Suprapubic skin (tissue), 4 donors: Measurements from ENCODE around the gene GALNT15. TPM values are rescaled to one million over a fixed set of nuclear protein-coding genes. Genes with fewer than 3 reads are reported as not detected.

Source experiments
- DNase-seq, 2 donors: peaks; one replicate each; pipeline ENCODE4 v3.0.0-alpha.2; 2019; ENCODE audit warnings: low spot score in 2 of 2
- H3K27ac ChIP-seq: fragments of 200-600 bp; sonication (generic); one replicate; pipeline ENCODE4 v1.5.1; 2019
- H3K27me3 ChIP-seq: fragments of 200-600 bp; sonication (generic); one replicate; pipeline ENCODE4 v1.5.1; 2019
- H3K36me3 ChIP-seq: fragments of 200-600 bp; sonication (generic); one replicate; pipeline ENCODE4 v1.5.1; 2019
- H3K4me1 ChIP-seq: fragments of 200-600 bp; sonication (generic); one replicate; pipeline ENCODE4 v1.5.1; 2019
- H3K4me3 ChIP-seq: fragments of 200-600 bp; sonication (generic); one replicate; pipeline ENCODE4 v1.5.1; 2019; ENCODE audit warnings: mild to moderate bottlenecking
- H3K9me3 ChIP-seq: fragments of 200-600 bp; sonication (generic); one replicate; pipeline ENCODE4 v1.5.1; 2019
- EP300 ChIP-seq: sonication (generic); formaldehyde crosslinking; IDR thresholded peaks from one replicate; pipeline ENCODE4 v1.6.1; 2017; ENCODE audit warnings: antibody characterized with exemption
- POLR2A ChIP-seq, 2 donors: fragments of 450-650 bp; IDR thresholded peaks; one replicate each; pipeline ENCODE4 v1.6.1; 2017; ENCODE audit warnings: antibody characterized with exemption in 2 of 2, mild to moderate bottlenecking in 2 of 2, moderate library complexity in 2 of 2
- POLR2AphosphoS5 ChIP-seq, 3 donors: sonication (generic); formaldehyde crosslinking; IDR thresholded peaks; one replicate each; pipeline ENCODE4 v1.6.1; 2017; ENCODE audit warnings: antibody characterized with exemption in 3 of 3
- WGBS: methylation state at CpG from one replicate; pipeline ENCODE4 v1.1.5; 2018; 5-methylcytosine and 5-hydroxymethylcytosine counted together
- total RNA-seq, 4 donors: library from RNA; depleted of rRNA; stranded (reverse); fragments of >200 nt; gene quantifications; one replicate each; pipeline ENCODE4 v1.1.0, GENCODE V29; 2016
- TF ChIP-seq, protein P1 (sequence below), 2 donors: fragments of 200-600 bp in 1 of 2; fragments of 450-650 bp in 1 of 2; sonication (generic) in 1 of 2; IDR thresholded peaks; one replicate each; pipeline ENCODE4 v1.5.1; 2016 to 2019; ENCODE audit warnings: antibody characterized with exemption in 2 of 2, mild to moderate bottlenecking in 1 of 2, moderate library complexity in 1 of 2

Gene GALNT15
- total RNA-seq, 4 donors from 2014 or later: 15.5 to 113 (median 49.1) TPM

- 55% methylated on average over 3 of the region's 3 CpGs for WGBS
- Histone ChIP-seq H3K4me3 (no peak overlapping the region), H3K4me1 (peaks cover 30% of the 10 kb centered on the region), H3K27ac (peak overlapping the region; percentile 45), H3K27me3 (no peaks in the 10 kb centered on the region), H3K36me3 (no peaks in the 10 kb centered on the region), H3K9me3 (no peaks in the 10 kb centered on the region)
- DNase-seq: no peak
- TF ChIP-seq POLR2AphosphoS5 (IDR thresholded peaks at IDR 0.05) (peak in 1 of 3 donors; percentile 75), POLR2A (IDR thresholded peaks at IDR 0.05) (no peak)
These were observed 41.6 kb upstream of the GALNT15 start for GRCh38 chr3:16132928-16133327.

DNA sequence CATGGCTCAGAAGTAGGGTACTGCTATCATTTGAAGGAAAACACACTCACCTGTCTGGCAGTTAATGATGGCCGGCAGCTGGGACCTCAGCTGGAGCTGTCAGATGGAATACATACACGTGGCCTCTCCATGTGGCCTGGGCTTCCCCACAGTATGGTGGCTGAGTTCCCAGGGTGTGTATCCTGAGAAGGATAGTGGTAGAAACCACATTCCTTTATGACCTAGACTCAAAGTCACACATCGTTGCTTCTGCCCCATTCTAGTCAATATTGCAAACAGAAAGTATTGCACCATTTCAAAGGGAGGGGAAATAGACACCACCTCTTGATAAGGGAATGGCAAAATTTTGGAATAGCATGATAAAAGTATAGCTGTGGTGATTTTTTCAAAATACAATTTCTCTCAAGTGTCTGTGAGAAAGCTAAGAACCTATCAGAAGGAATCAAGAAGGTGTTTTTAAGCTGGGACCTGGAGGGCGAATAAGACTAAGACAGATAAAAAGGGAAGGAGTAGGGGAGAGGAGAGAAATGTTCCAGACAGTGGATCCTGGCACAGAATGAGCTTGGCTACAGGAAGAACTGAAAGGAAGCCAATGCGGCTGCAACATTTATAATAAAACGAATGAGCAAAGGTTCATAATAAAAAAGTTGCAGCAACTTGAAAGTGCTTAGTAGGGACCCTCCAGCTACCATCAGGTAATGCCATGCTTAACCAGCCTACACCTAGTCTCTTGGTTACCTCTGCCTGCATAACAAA lies 40.1 kb upstream of the GALNT15 start:
- no peak for DNase-seq
- H3K27me3 ChIP-seq: no peaks in the 10 kb centered on the region
- WGBS: 77% methylated on average over 6 of the region's 6 CpGs
- no peaks in the 10 kb centered on the region for H3K36me3 ChIP-seq
- H3K27ac ChIP-seq: no peak overlapping the region
- H3K4me3 ChIP-seq: no peak overlapping the region
- peaks cover 30% of the 10 kb centered on the region for H3K4me1 ChIP-seq
- H3K9me3 ChIP-seq: no peaks in the 10 kb centered on the region
- TF ChIP-seq POLR2A (IDR thresholded peaks at IDR 0.05) (no peak), EP300 (no peak), POLR2AphosphoS5 (IDR thresholded peaks at IDR 0.05) (no peak)
- TF ChIP-seq, protein P1, sequence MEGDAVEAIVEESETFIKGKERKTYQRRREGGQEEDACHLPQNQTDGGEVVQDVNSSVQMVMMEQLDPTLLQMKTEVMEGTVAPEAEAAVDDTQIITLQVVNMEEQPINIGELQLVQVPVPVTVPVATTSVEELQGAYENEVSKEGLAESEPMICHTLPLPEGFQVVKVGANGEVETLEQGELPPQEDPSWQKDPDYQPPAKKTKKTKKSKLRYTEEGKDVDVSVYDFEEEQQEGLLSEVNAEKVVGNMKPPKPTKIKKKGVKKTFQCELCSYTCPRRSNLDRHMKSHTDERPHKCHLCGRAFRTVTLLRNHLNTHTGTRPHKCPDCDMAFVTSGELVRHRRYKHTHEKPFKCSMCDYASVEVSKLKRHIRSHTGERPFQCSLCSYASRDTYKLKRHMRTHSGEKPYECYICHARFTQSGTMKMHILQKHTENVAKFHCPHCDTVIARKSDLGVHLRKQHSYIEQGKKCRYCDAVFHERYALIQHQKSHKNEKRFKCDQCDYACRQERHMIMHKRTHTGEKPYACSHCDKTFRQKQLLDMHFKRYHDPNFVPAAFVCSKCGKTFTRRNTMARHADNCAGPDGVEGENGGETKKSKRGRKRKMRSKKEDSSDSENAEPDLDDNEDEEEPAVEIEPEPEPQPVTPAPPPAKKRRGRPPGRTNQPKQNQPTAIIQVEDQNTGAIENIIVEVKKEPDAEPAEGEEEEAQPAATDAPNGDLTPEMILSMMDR (IDR thresholded peaks at IDR 0.05): no peak

DNA sequence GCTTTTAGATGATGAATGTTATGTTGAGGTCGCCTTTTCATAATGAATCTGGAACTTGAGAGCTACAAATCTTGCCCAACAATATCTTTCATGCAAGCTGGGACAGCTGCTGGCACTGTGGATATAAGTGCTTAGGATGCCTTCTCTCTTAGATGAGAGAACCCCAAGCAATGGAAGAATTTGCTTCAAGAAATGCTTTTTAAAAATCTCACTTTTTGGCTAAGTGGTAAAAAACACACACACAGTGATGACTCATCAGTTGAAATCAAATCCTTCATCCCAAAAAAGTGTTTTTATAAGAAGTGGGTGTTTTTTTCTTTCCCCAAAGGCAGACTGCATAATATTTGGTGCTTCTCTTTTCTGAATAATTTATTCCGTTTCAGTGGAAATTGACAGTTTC lies 38.4 kb upstream of the GALNT15 start:
- Histone ChIP-seq H3K36me3 (no peaks in the 10 kb centered on the region), H3K4me3 (no peak overlapping the region), H3K27ac (peak overlapping the region; percentile 68), H3K27me3 (no peaks in the 10 kb centered on the region), H3K4me1 (peaks cover 29% of the 10 kb centered on the region), H3K9me3 (no peaks in the 10 kb centered on the region)
- no peak for TF ChIP-seq EP300
- peak in 1 of 3 donors; percentile 42 for TF ChIP-seq POLR2AphosphoS5 (IDR thresholded peaks at IDR 0.05)
- no peak for DNase-seq
- 25% methylated on average over 2 of the region's 2 CpGs for WGBS

DNA sequence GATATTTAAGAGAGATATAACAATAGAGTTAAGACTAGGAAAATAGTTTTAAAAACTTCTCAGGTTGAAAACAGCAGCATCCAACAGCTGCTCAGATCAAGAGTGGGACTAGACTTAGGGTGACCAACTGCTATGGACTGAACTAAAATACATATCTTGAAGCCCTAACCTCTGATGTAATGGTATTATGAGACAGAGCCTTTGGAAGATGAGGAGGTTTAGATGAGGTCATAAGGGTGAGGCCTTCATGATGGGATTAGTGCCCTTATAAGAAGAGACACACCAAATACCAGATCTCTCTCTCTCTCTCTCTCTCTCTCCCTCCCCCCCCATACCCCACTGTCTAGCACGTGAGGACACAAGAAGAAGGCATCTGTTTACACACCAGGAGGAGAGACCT lies 37.4 kb upstream of the GALNT15 start:
- TF ChIP-seq, protein P1 (IDR thresholded peaks at IDR 0.05): no peak
- TF ChIP-seq EP300 (no peak), POLR2A (IDR thresholded peaks at IDR 0.05) (no peak), POLR2AphosphoS5 (IDR thresholded peaks at IDR 0.05) (no peak)
- H3K4me1 ChIP-seq: peaks cover 36% of the 10 kb centered on the region
- H3K9me3 ChIP-seq: no peaks in the 10 kb centered on the region
- H3K27me3 ChIP-seq: no peaks in the 10 kb centered on the region
- peak overlapping the region; percentile 68 for H3K27ac ChIP-seq
- H3K36me3 ChIP-seq: no peaks in the 10 kb centered on the region
- no peak for DNase-seq
- H3K4me3 ChIP-seq: no peak overlapping the region
- WGBS: 100% methylated on average over 1 of the region's 1 CpG

GRCh38 chr3:16137977-16138376 lies 36.5 kb upstream of the GALNT15 start:
- no peak overlapping the region for H3K27ac ChIP-seq
- no peak for DNase-seq
- 97% methylated on average over 6 of the region's 6 CpGs for WGBS

More at GRCh38 chr3:16137977-16138376, 36.5 kb upstream of the GALNT15 start:
- no peaks in the 10 kb centered on the region for H3K9me3 ChIP-seq
- peaks cover 28% of the 10 kb centered on the region for H3K4me1 ChIP-seq
- TF ChIP-seq POLR2A (IDR thresholded peaks at IDR 0.05): no peak
- TF ChIP-seq POLR2AphosphoS5 (IDR thresholded peaks at IDR 0.05): no peak
- TF ChIP-seq, protein P1 (IDR thresholded peaks at IDR 0.05): no peak
- TF ChIP-seq EP300: no peak
- no peak overlapping the region for H3K4me3 ChIP-seq
- H3K36me3 ChIP-seq: no peaks in the 10 kb centered on the region
- no peaks in the 10 kb centered on the region for H3K27me3 ChIP-seq
